Spleen (tissue), 11 donors: Measurements from ENCODE around the gene EHMT1. TPM values are rescaled to one million over a fixed set of nuclear protein-coding genes. Genes with fewer than 3 reads are reported as not detected.
A peak's percentile ranks its signal among the peaks of the same experiment; 100 is the strongest.

Experiments used
- DNase-seq: peaks from one replicate; pipeline ENCODE4 v3.0.0-alpha.2; 2020
- H3K27ac ChIP-seq, 8 donors: fragments of 200-600 bp; sonication (generic) in 7 of 8; 1 replicate in 4 of 8; 2 replicates in 4 of 8; pipeline versions ENCODE4 v1.5.0 to v1.8.0; 2016 to 2021; ENCODE audit warnings: inconsistent platforms in 4 of 8, mild to moderate bottlenecking in 4 of 8, moderate library complexity in 1 of 8
- H3K27me3 ChIP-seq, 7 donors: fragments of 200-600 bp; sonication (generic) in 6 of 7; replicated peaks in 1 of 7; 1 replicate in 4 of 7; 2 replicates in 3 of 7; pipeline versions ENCODE4 v1.5.0 to v1.8.0; 2016 to 2021; ENCODE audit warnings: inconsistent platforms in 3 of 7, mild to moderate bottlenecking in 1 of 7
- H3K36me3 ChIP-seq, 6 donors: fragments of 200-600 bp; sonication (generic) in 5 of 6; 1 replicate in 4 of 6; 2 replicates in 2 of 6; pipeline versions ENCODE4 v1.5.0 to v1.8.0; 2016 to 2021; ENCODE audit warnings: inconsistent platforms in 2 of 6
- H3K4me1 ChIP-seq, 6 donors: fragments of 200-600 bp; sonication (generic) in 5 of 6; 1 replicate in 3 of 6; 2 replicates in 3 of 6; pipeline versions ENCODE4 v1.5.0 to v1.8.0; 2016 to 2021; ENCODE audit warnings: inconsistent platforms in 3 of 6
- H3K4me3 ChIP-seq, 8 donors: fragments of 200-600 bp; sonication (generic) in 7 of 8; 1 replicate in 4 of 8; 2 replicates in 4 of 8; pipeline versions ENCODE4 v1.5.0 to v1.8.0; 2016 to 2021; ENCODE audit warnings: inconsistent platforms in 4 of 8, mild to moderate bottlenecking in 4 of 8, moderate library complexity in 2 of 8
- H3K9me3 ChIP-seq, 8 donors: fragments of 200-600 bp; sonication (generic) in 7 of 8; 1 replicate in 4 of 8; 2 replicates in 4 of 8; pipeline versions ENCODE4 v1.5.0 to v1.8.0; 2016 to 2021; ENCODE audit warnings: inconsistent platforms in 4 of 8
- CTCF ChIP-seq, 11 experiments: fragments of 200-600 bp in 7 of 11; fragments of 450-650 bp in 4 of 11; sonication (generic) in 4 of 11; IDR thresholded peaks in 8 of 11; conservative IDR thresholded peaks in 3 of 11; 1 replicate in 7 of 11; 2 replicates in 4 of 11; pipeline versions ENCODE4 v1.4.0 to v1.8.0; 2016 to 2021; ENCODE audit warnings: antibody characterized with exemption in 11 of 11, inconsistent platforms in 4 of 11, mild to moderate bottlenecking in 1 of 11
- POLR2A ChIP-seq, 3 donors: fragments of 450-650 bp; IDR thresholded peaks; one replicate each; pipeline ENCODE4 v1.5.1; 2017; ENCODE audit warnings: antibody characterized with exemption in 3 of 3, mild to moderate bottlenecking in 1 of 3
- POLR2AphosphoS5 ChIP-seq, 3 donors: sonication (generic); formaldehyde crosslinking; IDR thresholded peaks; one replicate each; pipeline ENCODE4 v1.5.1; 2017; ENCODE audit warnings: antibody characterized with exemption in 3 of 3
- WGBS, 5 donors: extraction: QIAGEN DNeasy Blood & Tissue Kit in 3 of 5; methylation state at CpG; one replicate each; pipeline versions ENCODE4 v1.1.5 to v1.1.7; 2013 to 2018; 5-methylcytosine and 5-hydroxymethylcytosine counted together
- intact Hi-C: fragments of 100-400 bp; cut with DNase I; formaldehyde crosslinking; loops from one replicate; pipeline ENCODE4 v1.15.0; 2023; ENCODE audit warnings: low total_unique reads
- polyA plus RNA-seq, 3 donors: library from polyadenylated mRNA; stranded (reverse); fragments of 200-250 nt; gene quantifications; one replicate each; pipeline ENCODE4 v1.2.1, GENCODE V29; 2013
- total RNA-seq, 7 donors: library from RNA; depleted of rRNA in 3 of 7; stranded (reverse); fragments of >200 nt in 3 of 7; fragmentation: NEBNext Ultra II Directional in 4 of 7; extraction: Animal tissue kit (Norgen Biotek cat#: 25700) in 4 of 7; gene quantifications; one replicate each; pipeline versions ENCODE4 v1.1.0 to v1.2.1, GENCODE V29; 2016 to 2021
- donor health status: healthy with polysubstance abuse.
- donor health status: DM: no; HTN: no; CAD: no; lungs with moderate emphysema.
- donor health status: DM: no; HTN: no; CAD: no.
- donor health status: Bipolar disorder and iron deficiency.
- donor health status: healthy.
- donor health status: DM: no; HTN: no; CAD: no.
- donor health status: DM: yes; HTN: yes; CAD: no.

The EHMT1 gene
- total and polyA plus RNA-seq, 10 donors: 35.5 to 163 (median 122) TPM

- 83 to 88% (median 86%) methylated on average over 6 of the region's 6 CpGs for WGBS, 5 donors
- TF ChIP-seq POLR2A (IDR thresholded peaks at IDR 0.05) (no peak), CTCF (IDR thresholded peaks at IDR 0.05 in 8 of 11, conservative IDR thresholded peaks at IDR 0.05 in 3 of 11) (no peak), POLR2AphosphoS5 (IDR thresholded peaks at IDR 0.05) (no peak)
- H3K27ac ChIP-seq: peak overlapping the region in 3 of 8 donors; percentile 46 to 79 (median 73)
- H3K9me3 ChIP-seq: no peaks in the 10 kb centered on the region
- peaks cover 15 to 97% (median 59%) of the 10 kb centered on the region in 6 donors for H3K4me1 ChIP-seq
- intact Hi-C loops: no loop called here
- no peak overlapping the region for H3K4me3 ChIP-seq
- no peaks in the 10 kb centered on the region for H3K27me3 ChIP-seq
- DNase-seq: no peak
- H3K36me3 ChIP-seq: peaks cover 0 to 14% (median 0%) of the 10 kb centered on the region in 6 donors
Measured at GRCh38 chr9:137683262-137683864, 64.6 kb downstream of the EHMT1 start.

- no peaks in the 10 kb centered on the region for H3K9me3 ChIP-seq
- TF ChIP-seq POLR2A (IDR thresholded peaks at IDR 0.05) (no peak), CTCF (IDR thresholded peaks at IDR 0.05 in 8 of 11, conservative IDR thresholded peaks at IDR 0.05 in 3 of 11) (no peak), POLR2AphosphoS5 (IDR thresholded peaks at IDR 0.05) (no peak)
- no peaks in the 10 kb centered on the region for H3K27me3 ChIP-seq
- H3K36me3 ChIP-seq: peaks cover 0 to 8% (median 0%) of the 10 kb centered on the region in 6 donors
- H3K4me1 ChIP-seq: peaks cover 11 to 97% (median 58%) of the 10 kb centered on the region in 6 donors
- intact Hi-C loops: no loop called here
- no peak overlapping the region for H3K4me3 ChIP-seq
- 71 to 91% (median 85%) methylated on average over 5 of the region's 5 CpGs for WGBS, 5 donors
- no peak for DNase-seq
- no peak overlapping the region for H3K27ac ChIP-seq
Measured at GRCh38 chr9:137685035-137685740, 66.4 kb downstream of the EHMT1 start.

- peak; percentile 19 for DNase-seq
- Histone ChIP-seq H3K36me3 (peaks cover 0 to 1% (median 0%) of the 10 kb centered on the region in 6 donors), H3K27ac (no peak overlapping the region), H3K4me1 (peaks cover 13 to 97% (median 56%) of the 10 kb centered on the region in 6 donors), H3K27me3 (no peaks in the 10 kb centered on the region), H3K4me3 (no peak overlapping the region), H3K9me3 (no peaks in the 10 kb centered on the region)
- no peak for TF ChIP-seq CTCF (IDR thresholded peaks at IDR 0.05 in 8 of 11, conservative IDR thresholded peaks at IDR 0.05 in 3 of 11)
- no peak for TF ChIP-seq POLR2A (IDR thresholded peaks at IDR 0.05)
- no peak for TF ChIP-seq POLR2AphosphoS5 (IDR thresholded peaks at IDR 0.05)
- intact Hi-C loops: no loop called here
- 72 to 95% (median 87%) methylated on average over 5 of the region's 5 CpGs for whole genome bisulfite sequencing, 5 donors
Measured at GRCh38 chr9:137685741-137686420, 67.1 kb downstream of the EHMT1 start.

GRCh38 chr9:137688261-137688660, 69.5 kb downstream of the EHMT1 start:
- DNase-seq: peak; percentile 44
- no peak for TF ChIP-seq POLR2A (IDR thresholded peaks at IDR 0.05)
- TF ChIP-seq POLR2AphosphoS5 (IDR thresholded peaks at IDR 0.05): no peak
- no peak for TF ChIP-seq CTCF (IDR thresholded peaks at IDR 0.05 in 8 of 11, conservative IDR thresholded peaks at IDR 0.05 in 3 of 11)
- Histone ChIP-seq H3K36me3 (no peaks in the 10 kb centered on the region), H3K4me1 (peaks cover 32 to 97% (median 62%) of the 10 kb centered on the region in 6 donors), H3K27ac (peak overlapping the region in 1 of 8 donors; percentile 0), H3K27me3 (no peaks in the 10 kb centered on the region), H3K9me3 (no peaks in the 10 kb centered on the region), H3K4me3 (no peak overlapping the region)
- 92 to 97% (median 95%) methylated on average over 7 of the region's 7 CpGs for WGBS, 5 donors
- intact Hi-C loops: no loop called here
